ENCODE measurements around the gene PHF2.

Gene PHF2

DNA sequence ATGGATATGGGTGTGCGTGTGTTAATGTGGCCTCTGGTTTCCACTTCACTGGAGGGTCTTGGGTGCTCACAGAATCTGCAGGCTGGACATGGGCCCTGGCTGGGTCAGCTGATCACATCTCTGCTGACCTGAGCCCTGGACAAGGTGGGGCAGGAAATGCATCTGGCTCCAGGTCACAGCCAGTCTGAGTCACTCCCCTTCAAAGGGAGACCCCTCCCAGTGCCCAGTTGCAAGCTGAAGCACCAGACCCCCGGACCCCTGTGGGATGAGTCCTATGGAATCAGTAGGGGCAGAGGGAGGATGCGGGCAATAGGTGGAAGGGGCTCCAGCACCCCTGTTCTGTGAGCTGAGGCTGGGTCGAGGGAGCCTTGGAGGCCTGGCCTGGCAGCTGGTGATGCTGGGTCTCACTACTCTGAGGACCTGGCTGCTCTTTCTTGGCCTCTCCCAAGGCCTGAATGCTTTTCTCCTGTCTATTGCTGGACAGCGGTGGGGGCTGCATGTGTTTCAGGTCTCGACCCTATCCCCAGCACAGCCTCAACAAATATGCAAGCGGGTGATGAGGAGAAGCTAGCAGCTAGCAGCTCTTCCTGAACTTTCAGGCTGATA is 54.5 kb downstream of the PHF2 start:
- peak; percentile 3 for DNase-seq (ENCODE audit: low spot score)

- DNase-seq (ENCODE audit: low spot score), result no peak
Observed at GRCh38 chr9:93633492-93634221, 57.3 kb downstream of the PHF2 start.

DNA sequence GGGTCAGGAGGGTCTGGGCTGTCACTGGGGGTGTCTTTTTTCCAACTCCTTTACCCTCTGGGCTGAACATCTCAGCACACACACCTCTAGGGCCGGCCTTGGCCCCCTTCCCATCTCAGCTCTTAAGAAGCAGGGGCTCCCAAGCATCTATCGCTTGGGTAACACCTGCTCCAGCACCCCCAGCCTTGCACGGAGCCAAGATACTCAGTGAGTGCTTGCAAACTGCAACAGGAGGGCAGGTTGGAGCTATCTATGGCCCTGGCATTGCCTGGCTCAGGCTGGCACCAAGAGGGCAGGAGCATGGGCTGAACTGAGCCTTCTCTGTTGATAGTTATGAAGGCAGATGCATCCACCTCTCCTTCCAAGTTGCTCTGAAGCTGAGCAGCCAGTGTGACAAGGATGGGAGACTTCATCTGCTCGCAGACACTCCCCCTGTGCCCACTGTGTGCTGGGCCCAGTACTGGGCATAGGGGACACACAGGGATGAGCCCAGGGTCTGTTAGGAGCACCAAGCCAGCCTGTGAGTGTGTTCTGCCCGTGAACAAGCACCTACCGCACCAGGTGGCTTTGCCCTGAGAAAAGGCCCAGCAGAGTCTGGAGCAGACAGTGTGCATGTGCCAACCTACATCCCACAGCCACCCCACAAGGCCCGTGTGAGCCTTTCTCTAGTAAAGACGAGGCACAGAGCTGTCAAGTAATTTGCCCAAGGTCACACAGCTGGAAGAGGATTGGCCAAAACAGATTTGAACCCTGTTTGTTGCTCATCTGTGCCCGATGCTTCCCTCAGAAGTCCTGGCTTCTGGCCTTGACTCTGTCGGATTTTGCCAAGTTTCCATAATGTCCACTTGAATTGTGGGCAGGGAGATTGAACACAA is 58.2 kb downstream of the PHF2 start:
- no peak for DNase-seq (ENCODE audit: low spot score)

DNA sequence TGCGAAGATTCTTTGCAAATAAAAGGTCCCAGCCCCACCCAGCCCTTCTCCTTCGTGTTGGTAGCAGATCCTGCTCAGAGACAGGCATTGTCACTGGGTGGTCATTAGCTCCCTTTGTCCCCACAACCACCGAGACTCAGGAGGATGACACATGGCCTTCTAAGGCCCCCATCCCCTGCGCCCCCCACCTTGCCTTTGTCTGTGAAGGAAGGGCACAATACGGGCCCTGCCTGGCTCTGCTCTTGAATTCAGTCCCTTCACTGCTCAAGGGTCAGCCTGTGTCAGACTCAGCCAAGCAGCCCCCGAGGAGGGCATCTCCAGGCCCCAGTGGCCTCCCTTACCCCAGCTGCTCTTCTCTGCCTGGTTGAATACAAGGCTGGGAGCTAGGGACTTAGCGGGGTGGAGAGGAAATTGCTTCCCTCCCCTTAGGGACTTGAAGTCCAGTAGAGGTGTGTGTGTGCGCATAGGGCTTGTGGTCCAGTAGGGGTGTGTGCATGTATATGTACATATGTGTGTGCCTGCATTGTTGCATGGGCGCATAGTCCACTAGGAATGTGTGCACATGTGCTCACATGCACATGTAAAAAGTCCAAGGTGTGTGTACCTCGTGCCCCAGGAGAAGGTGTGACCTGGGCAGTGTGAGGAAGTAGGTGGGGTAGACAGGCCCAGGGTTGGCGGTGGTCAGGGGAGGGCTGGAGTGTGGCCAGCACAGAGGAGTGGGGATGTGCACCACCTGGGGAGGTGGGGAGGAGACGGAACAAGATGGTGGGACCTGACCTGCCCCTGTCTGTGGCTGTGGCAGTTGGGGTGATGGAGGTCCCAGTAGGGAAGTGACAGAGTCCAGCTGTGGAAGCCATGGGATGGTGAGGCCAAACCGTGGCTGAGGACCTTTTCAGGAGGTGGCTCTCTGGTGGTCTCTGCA is 59.1 kb downstream of the PHF2 start:
- DNase-seq (ENCODE audit: low spot score), result no peak

- no peak for DNase-seq (ENCODE audit: low spot score)
Observed at GRCh38 chr9:93636172-93636661, 59.8 kb downstream of the PHF2 start.

- DNase-seq (ENCODE audit: low spot score), result no peak
Observed at GRCh38 chr9:93636667-93637066, 60.3 kb downstream of the PHF2 start.

- no peak for DNase-seq (ENCODE audit: low spot score)
Observed at GRCh38 chr9:93637886-93638285, 61.5 kb downstream of the PHF2 start.

DNA sequence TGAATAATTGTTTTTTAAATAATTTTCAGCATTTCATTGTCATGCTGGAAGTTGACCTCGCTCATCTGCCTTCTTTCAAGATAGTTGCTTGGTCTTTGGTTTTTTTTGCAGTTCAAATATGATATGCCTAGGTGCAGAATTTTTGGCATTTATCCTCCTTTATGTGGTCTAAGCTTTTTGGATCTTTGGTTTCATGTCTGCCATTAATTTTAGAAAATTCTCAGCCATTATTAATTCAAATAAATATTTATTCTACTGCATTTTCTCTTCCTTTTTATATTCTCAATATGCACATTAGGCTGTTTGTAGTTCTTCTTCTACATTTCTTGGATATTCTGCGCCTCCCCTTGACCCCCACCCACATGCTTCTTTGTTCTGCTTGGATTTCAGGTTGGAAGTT is 63.6 kb downstream of the PHF2 start:
- DNase-seq (ENCODE audit: low spot score), result no peak

- peak; percentile 81 for DNase-seq (ENCODE audit: low spot score)
Observed at GRCh38 chr9:93642961-93643360, 66.6 kb downstream of the PHF2 start.

DNA sequence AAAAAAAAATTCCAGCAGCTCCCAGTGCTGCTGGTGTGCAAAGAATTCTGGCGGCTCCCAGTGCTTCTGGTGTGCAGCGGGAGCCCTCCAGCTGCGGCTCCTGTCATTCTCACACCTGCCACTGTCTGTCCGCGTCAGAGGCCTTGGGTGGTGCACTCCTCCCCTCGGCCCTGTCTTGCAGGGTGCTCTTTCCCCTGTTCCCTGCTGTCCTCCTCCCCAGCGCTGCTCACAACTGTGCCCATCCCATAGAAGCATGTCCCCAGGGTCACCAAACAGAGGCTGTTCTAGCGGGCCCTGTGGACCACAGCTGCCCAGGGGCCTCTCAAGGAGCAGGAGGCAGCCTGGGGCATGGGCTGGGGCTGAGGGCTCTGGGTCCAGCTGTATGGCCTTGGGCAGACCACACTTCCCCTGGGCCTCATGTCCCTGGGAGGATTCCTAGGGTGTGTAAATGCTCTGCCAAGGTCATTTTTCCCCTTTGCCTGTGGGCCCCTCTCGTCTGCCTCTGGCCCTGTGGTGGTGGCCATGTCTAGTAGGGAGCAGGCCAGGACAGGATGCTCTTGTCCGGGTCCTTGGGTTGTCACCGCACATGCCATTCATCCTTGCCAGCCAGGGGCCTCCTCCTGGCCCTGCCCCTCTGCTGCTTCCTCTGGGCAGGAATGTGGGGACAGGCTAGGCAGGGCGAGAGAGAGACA is 68.2 kb downstream of the PHF2 start:
- DNase-seq (ENCODE audit: low spot score), result no peak

- DNase-seq (ENCODE audit: low spot score), result no peak
Observed at GRCh38 chr9:93645149-93645889, 68.9 kb downstream of the PHF2 start.

GRCh38 chr9:93645921-93646639 is 69.7 kb downstream of the PHF2 start:
- DNase-seq (ENCODE audit: low spot score), result no peak

DNA sequence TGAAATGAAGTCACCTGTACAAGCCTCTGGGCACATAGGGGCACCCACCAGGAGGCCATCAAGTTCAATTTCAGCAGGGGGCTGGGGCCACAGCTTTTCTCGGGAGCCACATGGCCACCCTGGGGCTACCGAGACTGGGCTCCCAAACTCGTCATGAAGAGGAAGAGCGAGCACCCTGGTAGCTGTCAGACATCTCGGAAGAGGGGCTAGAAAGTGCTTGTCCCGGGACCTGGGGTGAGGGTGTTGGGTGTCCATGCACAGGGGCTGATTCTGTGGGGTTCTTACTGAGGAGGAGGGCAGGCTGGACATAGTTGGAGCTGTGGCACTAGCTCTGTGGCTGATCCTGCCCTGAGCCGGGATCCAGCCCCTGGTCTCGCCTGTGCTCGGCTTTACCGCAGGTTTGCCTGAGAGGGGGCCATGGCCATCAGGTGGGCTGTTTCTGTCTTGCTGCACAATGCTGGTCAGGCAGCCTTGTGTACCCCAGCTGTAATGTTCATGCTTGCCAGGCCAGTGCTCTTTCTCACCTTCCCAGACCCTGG is 70.3 kb downstream of the PHF2 start:
- no peak for DNase-seq (ENCODE audit: low spot score)

- no peak for DNase-seq (ENCODE audit: low spot score)
Observed at GRCh38 chr9:93648181-93648580, 71.8 kb downstream of the PHF2 start.

DNA sequence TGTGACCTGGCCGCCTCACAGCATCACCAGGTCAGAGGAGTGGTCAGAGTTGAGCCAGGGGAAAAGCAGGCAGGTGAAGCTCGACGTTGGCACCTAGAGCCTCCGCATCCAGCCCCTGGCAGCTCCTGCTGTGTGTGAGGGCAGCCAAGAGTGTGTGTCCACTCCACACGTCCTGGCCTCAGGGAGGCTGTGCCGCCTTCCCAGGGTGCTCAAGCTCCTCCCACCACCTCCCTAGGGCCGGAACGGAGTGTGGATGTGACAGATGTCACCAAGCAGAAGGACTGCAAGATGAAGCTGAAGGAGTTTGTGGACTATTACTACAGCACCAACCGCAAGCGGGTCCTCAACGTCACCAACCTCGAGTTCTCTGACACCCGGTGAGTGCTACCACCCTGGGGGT is 72.5 kb downstream of the PHF2 start:
- no peak for DNase-seq (ENCODE audit: low spot score)

GRCh38 chr9:93649610-93650261 is 73.4 kb downstream of the PHF2 start:
- no peak for DNase-seq (ENCODE audit: low spot score)

DNA sequence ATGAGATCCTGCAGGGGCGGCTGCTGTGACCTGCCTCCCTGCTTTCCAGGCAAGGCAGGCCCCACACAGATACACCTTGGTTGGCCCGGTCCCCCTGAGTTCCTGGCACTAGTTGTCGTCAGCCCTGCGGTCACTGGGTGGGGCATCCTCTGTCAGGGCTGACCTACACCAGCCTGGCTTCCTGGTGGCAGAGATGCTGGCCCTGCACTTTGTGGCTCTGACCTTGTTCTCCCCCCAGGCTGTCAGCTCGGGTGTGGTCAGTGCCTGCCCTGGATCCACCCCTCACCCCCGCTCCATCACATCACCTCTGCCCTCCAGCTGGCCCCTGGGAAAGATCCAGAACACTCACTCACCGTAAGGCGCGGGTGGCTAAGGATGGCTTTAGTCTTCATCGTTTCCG is 74.1 kb downstream of the PHF2 start:
- DNase-seq (ENCODE audit: low spot score), result no peak

DNA sequence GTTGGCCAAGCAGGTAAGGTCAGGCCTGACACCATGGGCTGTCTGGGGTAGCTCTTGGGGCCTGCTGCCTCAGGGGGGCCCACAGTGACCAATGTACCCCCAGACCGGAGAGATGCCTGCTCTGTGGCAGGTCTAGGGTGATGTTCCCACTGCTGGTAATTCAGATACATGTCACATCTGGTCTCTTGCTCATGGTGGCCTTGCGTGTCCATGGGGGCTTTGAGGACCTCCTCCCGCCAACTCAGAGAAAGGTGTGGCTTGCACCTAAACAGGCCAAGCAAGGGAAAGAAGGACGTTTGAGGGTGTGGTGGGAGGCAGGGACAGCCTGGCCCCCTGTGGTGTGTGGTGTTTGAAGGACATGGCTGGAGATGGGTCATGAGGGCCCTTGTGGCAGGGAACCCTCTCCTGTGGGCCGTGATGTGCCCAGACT is 75.2 kb downstream of the PHF2 start:
- no peak for DNase-seq (ENCODE audit: low spot score)
